Measurements from ENCODE around the gene BACE2.

GRCh38 chr21:41228006-41228370 lies 60.0 kb downstream of the BACE2 start:
- TF ChIP-seq BHLHE40 (IDR thresholded peaks at IDR 0.05; ENCODE audit: borderline replicate concordance) = no peak
- TF ChIP-seq SUZ12 (IDR thresholded peaks at IDR 0.05) = no peak
- no peak for TF ChIP-seq TARDBP (IDR thresholded peaks at IDR 0.05)
- TF ChIP-seq SP1 (IDR thresholded peaks at IDR 0.05) = no peak
- no peak for TF ChIP-seq LEF1 (IDR thresholded peaks at IDR 0.05; ENCODE audit: borderline replicate concordance)
- TF ChIP-seq ARNT (IDR thresholded peaks at IDR 0.05) = no peak
- TF ChIP-seq ELF4 (IDR thresholded peaks at IDR 0.05) = no peak
- no peak for TF ChIP-seq NFRKB (IDR thresholded peaks at IDR 0.05)
- no peak for TF ChIP-seq HDGF (IDR thresholded peaks at IDR 0.05; ENCODE audit: borderline replicate concordance)
- no peak for TF ChIP-seq ZNF384 (IDR thresholded peaks at IDR 0.05)
